Endothelial cell of umbilical vein (primary cell): ENCODE measurements around the gene CBX2. TPM values are rescaled to one million over a fixed set of nuclear protein-coding genes. Genes with fewer than 3 reads are reported as not detected.

Experiments
- BruUV-seq: library from RNA; stranded (reverse); fragments of 400-500 nt; replicated peaks from 2 replicates; lab custom pipeline; 2021; lab: Mats Ljungman, UMichigan
- CTCF ChIA-PET: fragments of 300-600, 350-600 bp; sonication (Branson Sonifier 250); formaldehyde crosslinking; loops from one replicate; lab custom pipeline; 2021; ENCODE audit warnings: antibody characterized with exemption, inconsistent platforms; lab: Charles Lee
- POLR2A ChIA-PET: fragments of 300-600, 350-600 bp; sonication (Branson Sonifier 250); formaldehyde crosslinking; loops from one replicate; lab custom pipeline; 2021; ENCODE audit warnings: antibody characterized with exemption, inconsistent platforms; lab: Charles Lee
- DNase-seq: peaks from one replicate; pipeline ENCODE4 v3.0.0-alpha.2; 2011; ENCODE audit warnings: low read depth, low spot score
- FAIRE-seq: peaks from 2 replicates; lab custom pipeline; 2011; peaks lifted over from hg19 to GRCh38; lab: Jason Lieb, UNC
- H2AFZ ChIP-seq: 2 replicates; pipeline ENCODE4 v1.6.0; 2012; ENCODE audit warnings: low read depth, low read length, control low read depth, inconsistent platforms
- H3K27ac ChIP-seq: 2 replicates; pipeline ENCODE4 v1.5.1; 2011; ENCODE audit warnings: low read depth, mild to moderate bottlenecking, control low read depth, low read length, moderate library complexity; ENCODE audit not compliant: insufficient read depth
- H3K27me3 ChIP-seq, 2 experiments: 2 replicates each; pipeline versions ENCODE4 v1.6.0 to v1.6.1; 2011; ENCODE audit warnings: low read length in 2 of 2, mixed read lengths in 1 of 2; ENCODE audit not compliant: control insufficient read depth in 2 of 2, insufficient read depth in 2 of 2
- H3K36me3 ChIP-seq, 2 experiments: 2 replicates in 1 of 2; 3 replicates in 1 of 2; pipeline ENCODE4 v1.5.1; 2011; ENCODE audit warnings: low read length in 2 of 2, mild to moderate bottlenecking in 1 of 2, moderate library complexity in 1 of 2; ENCODE audit not compliant: control insufficient read depth in 2 of 2, insufficient read depth in 2 of 2; ENCODE audit errors: extremely low read depth in 1 of 2
- H3K4me1 ChIP-seq: 3 replicates; pipeline ENCODE4 v1.5.1; 2011; ENCODE audit warnings: mild to moderate bottlenecking, low read length; ENCODE audit not compliant: control insufficient read depth, insufficient read depth; ENCODE audit errors: extremely low read depth
- H3K4me2 ChIP-seq: 2 replicates; pipeline ENCODE4 v1.6.1; 2011; ENCODE audit warnings: low read length, control low read depth, mixed read lengths; ENCODE audit not compliant: insufficient read depth
- H3K4me3 ChIP-seq, 3 experiments: fragments of 200-600 bp in 1 of 3; sonication (generic), shearing (Covaris generic) in 1 of 3; replicated peaks in 1 of 3; 2 replicates each; pipeline ENCODE4 v1.5.1; 2011 to 2016; ENCODE audit warnings: control low read depth in 3 of 3, low read length in 3 of 3, mild to moderate bottlenecking in 2 of 3, inconsistent platforms in 1 of 3, low read depth in 1 of 3, moderate library complexity in 1 of 3; ENCODE audit not compliant: insufficient read depth in 1 of 3
- H3K79me2 ChIP-seq: 2 replicates; pipeline ENCODE4 v1.6.0; 2012; ENCODE audit warnings: low read length, inconsistent platforms; ENCODE audit not compliant: control insufficient read depth, insufficient read depth
- H3K9ac ChIP-seq: replicated peaks from 2 replicates; pipeline ENCODE3; 2011; ENCODE audit warnings: low read length, control low read depth; ENCODE audit not compliant: insufficient read depth; ENCODE audit errors: extremely low read depth
- H3K9me1 ChIP-seq: replicated peaks from 3 replicates; pipeline ENCODE4 v1.6.0; 2011; ENCODE audit warnings: mild to moderate bottlenecking, low read length; ENCODE audit not compliant: control insufficient read depth, insufficient read depth; ENCODE audit errors: extremely low read depth
- H3K9me3 ChIP-seq: replicated peaks from 2 replicates; pipeline ENCODE4 v1.5.1; 2012; ENCODE audit warnings: low read length, inconsistent platforms; ENCODE audit not compliant: control insufficient read depth, insufficient read depth
- H4K20me1 ChIP-seq: replicated peaks from 2 replicates; pipeline ENCODE3; 2011; ENCODE audit warnings: mild to moderate bottlenecking, low read length; ENCODE audit not compliant: control insufficient read depth, insufficient read depth; ENCODE audit errors: extremely low read depth
- CTCF ChIP-seq, 2 donors: IDR thresholded peaks; 1 replicate in 1 of 2; 2 replicates in 1 of 2; pipeline ENCODE4 v1.5.1; 2011; ENCODE audit warnings: low read length in 2 of 2, mild to moderate bottlenecking in 2 of 2, moderate library complexity in 2 of 2, control low read depth in 1 of 2, inconsistent platforms in 1 of 2, low read depth in 1 of 2; ENCODE audit not compliant: insufficient read depth in 1 of 2; ENCODE audit errors: extremely low read depth in 1 of 2
- EZH2 ChIP-seq: IDR thresholded peaks from 2 replicates; pipeline ENCODE4 v1.6.1; 2012; ENCODE audit warnings: borderline replicate concordance, low read depth, mild to moderate bottlenecking, moderate library complexity, low read length, inconsistent platforms; ENCODE audit not compliant: severe bottlenecking
- FOS ChIP-seq: IDR thresholded peaks from 2 replicates; pipeline ENCODE4 v1.6.1; 2011; ENCODE audit warnings: mild to moderate bottlenecking, low read length, moderate library complexity, borderline replicate concordance; ENCODE audit not compliant: insufficient read depth
- GATA2 ChIP-seq: IDR thresholded peaks from 2 replicates; pipeline ENCODE4 v1.7.0; 2011; ENCODE audit warnings: low read depth, mild to moderate bottlenecking, moderate library complexity, mixed read lengths, low read length; ENCODE audit not compliant: insufficient read length, insufficient read depth
- JUN ChIP-seq: IDR thresholded peaks from 2 replicates; pipeline ENCODE4 v1.6.1; 2011; ENCODE audit warnings: borderline replicate concordance, low read depth; ENCODE audit not compliant: insufficient read length, insufficient read depth
- MAX ChIP-seq: IDR thresholded peaks from 2 replicates; pipeline ENCODE4 v1.6.1; 2011; ENCODE audit not compliant: insufficient read depth, insufficient read length
- MYC ChIP-seq: IDR thresholded peaks from one replicate; pipeline ENCODE4 v1.6.1; 2011; ENCODE audit warnings: mild to moderate bottlenecking, low read depth, low read length
- POLR2A ChIP-seq: IDR thresholded peaks from 2 replicates; pipeline ENCODE4 v1.6.1; 2012; ENCODE audit warnings: low read depth, mild to moderate bottlenecking, control low read depth, low read length
- POLR2AphosphoS5 ChIP-seq: IDR thresholded peaks from 2 replicates; pipeline ENCODE4 v1.6.1; 2012; ENCODE audit warnings: low read depth, mild to moderate bottlenecking, control low read depth, low read length, moderate library complexity; ENCODE audit not compliant: insufficient read depth
- dilution Hi-C: fragments of 300-500 bp; cut with MboI; formaldehyde crosslinking; loops from one replicate; pipeline ENCODE4 v1.15.0; 2019; ENCODE audit warnings: low sequenced_read_pairs; ENCODE audit not compliant: extremely low pct_ligation_motif_present
- intact Hi-C: fragments of 100-400 bp; cut with micrococcal nuclease; formaldehyde crosslinking; loops from one replicate; pipeline ENCODE4 v1.10.0; 2022
- polyA plus RNA-seq, 4 experiments: library from polyadenylated mRNA; depleted of rRNA in 3 of 4; stranded (reverse) in 3 of 4; unstranded in 1 of 4; fragments of >200 nt; gene quantifications; 2 replicates each; pipeline versions ENCODE4 v1.2.1 to v1.2.3, GENCODE V29; 2011 to 2012; ENCODE audit warnings: missing spikeins in 1 of 4
- total RNA-seq: library from RNA; stranded (reverse); gene quantifications from 2 replicates; pipeline ENCODE4 v1.2.3, GENCODE V29; 2021

Gene CBX2
- total and polyA plus RNA-seq, 2 donors (not counting 3 experiments of a cell fraction or from before 2014, with no cell fraction given): 10.5 to 20.0 TPM

GRCh38 chr17:79737046-79737921, 40.7 kb upstream of the CBX2 start:
- DNase-seq (no peak), FAIRE-seq (no peak)
- Histone ChIP-seq H4K20me1 (no peaks in the 10 kb centered on the region), H3K4me3 (no peak overlapping the region), H3K9me1 (no peaks in the 10 kb centered on the region), H3K27me3 (peaks cover 8 to 18% of the 10 kb centered on the region in 2 experiments), H3K4me2 (no peak overlapping the region), H3K27ac (no peak overlapping the region), H3K9ac (no peak overlapping the region), H2AFZ (no peak overlapping the region), H3K36me3 (no peaks in the 10 kb centered on the region), H3K79me2 (no peaks in the 10 kb centered on the region), H3K9me3 (no peaks in the 10 kb centered on the region), H3K4me1 (peaks cover 7% of the 10 kb centered on the region)
- CTCF ChIA-PET: no interaction called here
- no TSS peak for BruUV-seq
- no peak for TF ChIP-seq JUN
- no peak for TF ChIP-seq FOS
- no peak for TF ChIP-seq POLR2A
- no peak for TF ChIP-seq POLR2AphosphoS5
- TF ChIP-seq MAX: no peak
- TF ChIP-seq CTCF (IDR thresholded peaks at IDR 0.05; ENCODE audit: extremely low read depth in 1 of 2, insufficient read depth in 1 of 2, low read depth in 1 of 2, low read length in 2 of 2): no peak
- TF ChIP-seq GATA2: no peak
- no peak for TF ChIP-seq MYC
- no peak for TF ChIP-seq EZH2
- dilution Hi-C loops (no loop called here), intact Hi-C loops (no loop called here)
- POLR2A ChIA-PET: no interaction called here
